RPMI8226 (cell line): ENCODE data around the gene PTPRG.

Source experiments
- DNase-seq: peaks from one replicate; pipeline ENCODE4 v3.0.0-alpha.2; 2015

The PTPRG gene

DNA sequence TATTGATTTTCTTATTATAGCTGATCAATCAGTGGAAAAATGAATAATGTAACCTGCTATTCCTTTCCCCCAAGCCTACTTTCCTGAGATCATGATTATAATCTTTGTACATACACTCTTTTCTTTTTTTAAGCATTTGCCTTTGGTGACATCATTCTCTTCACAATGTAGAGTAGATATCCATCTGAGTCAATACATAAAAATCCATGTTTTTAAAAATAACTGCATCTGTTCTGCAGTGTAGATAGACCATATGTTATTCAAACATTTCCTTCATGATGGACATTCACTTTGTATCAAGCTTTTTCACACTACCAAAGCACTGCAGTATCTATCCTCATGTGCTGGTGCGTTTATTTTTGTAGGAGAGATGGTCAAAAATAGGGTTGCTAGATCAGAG, 211.1 kb downstream of the PTPRG start:
- no peak for DNase-seq

DNA sequence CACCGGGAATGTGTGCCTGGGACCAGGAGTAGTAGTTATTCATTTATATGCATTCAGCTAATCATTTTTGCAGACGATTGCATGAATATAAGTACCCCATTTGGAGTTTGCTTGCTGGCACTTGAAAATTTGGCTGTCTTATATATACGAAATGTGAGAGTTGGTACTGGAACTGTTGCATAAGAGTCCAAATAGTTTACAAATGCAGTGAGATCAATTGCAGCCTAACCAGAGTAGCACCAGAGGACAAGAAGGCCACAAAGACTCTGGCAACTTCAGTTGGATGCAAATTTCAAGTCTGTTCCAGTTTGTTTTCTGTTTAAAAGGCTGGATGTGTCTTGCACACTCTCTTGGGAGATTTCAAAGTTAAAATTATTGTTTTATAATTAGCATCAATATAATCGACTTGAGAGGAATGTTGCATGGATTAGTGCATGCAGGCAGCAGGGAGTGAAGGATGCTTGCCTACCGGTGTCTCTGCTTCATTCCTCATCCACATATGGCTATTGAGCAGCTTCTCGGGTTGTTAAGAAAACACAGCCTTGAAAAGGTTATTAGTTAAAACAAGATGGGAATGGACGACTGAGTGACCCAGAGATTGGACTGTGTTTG, 213.0 kb downstream of the PTPRG start:
- DNase-seq = no peak

DNA sequence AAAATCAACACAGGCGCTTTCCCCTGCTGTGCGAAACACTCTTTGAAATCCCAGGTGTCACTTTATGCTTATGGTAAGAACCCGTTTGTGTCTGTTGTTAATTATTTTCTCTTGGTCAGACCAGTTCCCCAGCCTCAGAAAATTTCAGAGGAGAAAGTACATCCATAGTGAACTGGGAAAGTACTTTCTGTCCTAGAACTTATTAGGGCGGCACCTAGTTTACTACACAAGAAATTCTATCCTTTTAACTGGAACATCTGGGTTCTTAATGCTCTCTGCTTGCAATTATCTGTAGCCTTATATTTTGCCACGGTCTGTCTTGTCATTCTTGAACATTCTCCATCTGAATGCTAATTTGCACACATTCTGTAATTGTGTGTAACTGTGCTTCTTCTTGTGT, 215.0 kb downstream of the PTPRG start:
- DNase-seq = no peak

DNA sequence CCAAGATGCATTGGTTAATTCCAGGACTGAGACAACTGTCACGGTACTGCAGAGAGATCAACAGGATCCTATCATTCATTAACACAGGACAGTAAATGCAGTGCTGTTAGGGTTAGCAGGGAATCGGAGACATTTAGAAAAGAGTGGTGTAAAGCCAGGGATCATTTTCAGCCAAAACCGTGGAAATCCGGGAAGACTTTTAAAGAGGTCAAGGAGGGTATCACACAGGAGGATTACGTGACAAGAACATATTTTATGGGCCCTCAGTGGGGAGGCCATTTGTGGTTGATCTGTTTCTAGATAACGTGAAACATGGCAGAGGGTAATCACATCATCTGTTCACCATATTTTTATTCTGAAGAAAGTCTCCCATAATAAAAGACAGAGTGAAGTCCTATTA, 216.1 kb downstream of the PTPRG start:
- no peak for DNase-seq

DNA sequence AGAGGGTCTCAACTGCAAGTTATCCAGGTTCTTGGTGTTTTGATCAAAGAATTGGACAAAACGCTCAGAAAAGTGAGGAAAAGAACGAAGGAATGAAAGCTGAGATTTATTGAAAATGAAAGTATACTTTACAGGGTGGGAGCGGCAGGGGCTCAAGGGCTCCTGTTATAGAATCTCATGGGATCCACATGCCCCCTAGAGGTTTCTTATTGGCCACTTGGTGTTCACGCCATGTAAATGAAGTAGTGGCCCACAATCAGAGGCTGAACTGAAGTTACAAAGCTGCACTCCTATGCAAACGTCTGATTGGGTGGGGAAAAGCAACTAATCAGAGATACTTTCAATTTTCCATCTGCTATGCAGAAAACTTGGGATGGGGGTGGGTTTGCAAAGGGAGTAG, 216.7 kb downstream of the PTPRG start:
- DNase-seq = no peak

DNA sequence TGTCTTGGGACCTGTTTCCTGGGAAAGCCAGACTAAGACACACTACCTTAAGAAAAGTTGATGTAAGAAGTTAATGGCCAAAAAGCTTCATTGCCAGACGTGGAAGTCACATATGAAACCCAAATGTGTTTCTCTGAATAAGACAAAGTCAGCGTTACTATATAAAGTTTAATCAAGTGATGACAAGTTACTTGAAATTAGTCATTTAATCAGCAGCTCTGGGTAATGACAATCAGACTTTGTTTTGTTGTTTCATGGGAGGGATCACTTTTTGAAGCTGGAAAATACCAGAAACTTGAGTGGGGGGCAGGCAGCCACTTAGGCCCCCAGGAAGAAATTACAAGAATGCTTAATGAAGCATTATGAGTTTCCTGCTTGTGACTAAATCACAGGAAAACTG, 218.6 kb downstream of the PTPRG start:
- DNase-seq = no peak

DNA sequence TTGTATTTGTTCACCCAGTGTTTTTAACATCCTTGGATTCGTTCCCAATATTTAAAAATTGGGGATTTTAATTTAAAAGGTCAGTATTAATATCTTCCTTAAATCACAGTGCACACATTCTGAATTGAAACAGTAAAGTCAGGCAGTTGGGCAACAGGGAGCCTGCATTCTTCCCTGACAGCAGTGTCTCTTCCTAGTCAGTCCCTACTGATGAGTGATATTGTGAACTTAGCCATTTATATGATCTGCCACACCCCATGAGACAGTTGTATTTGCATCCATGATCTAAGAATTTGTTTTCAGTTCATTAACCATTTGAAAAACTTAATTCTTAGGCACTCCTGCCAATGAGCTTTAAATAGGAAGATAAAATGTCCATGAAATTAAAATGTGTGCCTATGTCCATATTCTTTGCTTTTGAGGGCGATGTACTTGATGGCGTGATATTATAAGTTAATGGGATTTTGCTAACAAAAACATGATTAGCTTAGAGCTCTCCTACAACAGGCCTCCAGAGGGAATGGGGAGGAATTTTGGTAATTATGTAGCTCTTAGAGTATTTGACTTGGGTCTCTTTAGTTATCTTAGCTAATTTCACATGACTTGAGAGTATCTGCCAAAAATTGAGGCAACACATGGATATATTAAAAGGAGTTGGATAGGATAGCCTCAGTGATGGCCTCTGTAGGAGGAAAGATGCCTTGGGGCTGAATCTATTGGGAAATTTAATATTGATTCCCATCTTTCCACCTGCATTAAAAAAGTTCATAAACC, 219.3 kb downstream of the PTPRG start:
- DNase-seq = no peak

DNA sequence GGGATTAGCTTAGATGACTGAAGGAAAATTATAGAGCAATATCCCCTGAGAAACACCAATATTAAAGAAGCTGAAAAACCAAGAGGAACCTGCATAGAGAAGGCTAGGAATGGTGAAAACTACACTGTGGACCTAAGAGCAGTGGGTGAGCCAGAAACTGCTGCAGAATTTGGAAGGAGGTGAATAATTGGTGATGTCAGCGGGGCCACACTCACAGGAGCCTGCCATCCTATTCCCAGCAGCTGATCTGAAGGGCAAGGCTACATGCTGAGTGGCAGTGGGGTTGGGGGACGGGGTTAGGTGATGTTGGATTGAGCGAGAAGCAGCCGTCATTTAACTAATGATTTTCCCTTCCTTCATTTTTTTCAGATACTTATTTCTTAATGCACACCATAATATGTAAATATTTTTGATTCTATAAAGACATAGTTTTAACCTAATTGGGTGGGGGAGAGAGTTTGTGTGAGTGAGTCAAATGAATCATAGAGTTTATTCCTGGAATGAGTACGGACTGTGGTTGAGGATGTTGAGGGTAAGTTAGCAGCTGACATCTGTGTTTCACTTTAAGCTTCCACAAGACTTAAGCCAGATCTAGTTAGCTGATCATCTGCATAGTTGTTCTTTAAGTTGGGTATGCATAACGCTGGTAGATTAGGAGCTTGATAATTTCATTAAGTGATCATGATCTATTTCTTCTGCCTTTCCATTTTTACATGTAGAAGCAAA, 222.8 kb downstream of the PTPRG start:
- no peak for DNase-seq

DNA sequence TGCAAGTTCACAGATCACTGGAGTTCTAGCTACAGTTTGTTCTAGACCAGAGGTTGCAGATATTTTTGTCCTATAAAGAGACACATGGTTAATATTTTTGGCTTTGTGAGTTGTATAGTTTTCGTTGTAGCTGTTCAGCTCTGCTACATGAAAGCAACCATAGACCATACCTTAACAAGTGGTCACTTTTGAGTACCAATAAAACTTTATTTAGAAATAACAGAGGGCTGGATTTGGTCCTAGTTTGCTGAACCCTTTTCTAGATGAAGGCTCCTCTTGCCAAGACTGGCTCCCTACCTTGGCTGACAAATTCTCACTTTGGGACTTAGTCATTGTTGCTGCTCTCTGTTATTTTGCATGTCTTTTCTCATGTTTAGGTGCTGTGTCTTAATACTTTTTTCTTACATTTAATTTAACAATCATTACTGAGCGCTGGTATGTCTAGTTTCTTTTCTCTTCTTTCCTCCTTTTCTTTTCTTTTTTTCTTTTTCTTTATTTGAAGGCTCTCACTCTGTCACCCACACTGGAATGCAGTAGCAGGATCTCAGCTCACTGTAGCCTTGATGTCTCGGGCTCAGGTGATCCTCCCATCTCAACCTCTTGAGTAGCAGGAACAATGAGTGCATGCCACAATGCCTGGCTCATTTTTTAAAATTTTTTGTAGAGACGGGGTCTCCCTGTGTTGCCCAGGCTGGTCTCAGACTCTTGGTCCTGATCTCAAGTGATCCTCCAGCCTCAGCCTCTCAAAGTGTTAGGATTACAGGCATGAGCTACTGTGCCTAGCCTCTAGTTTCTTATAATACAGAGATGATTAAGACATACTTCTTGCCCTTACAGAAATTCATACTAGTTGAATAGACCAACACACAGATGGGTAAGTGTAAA, 227.5 kb downstream of the PTPRG start:
- DNase-seq = no peak

DNA sequence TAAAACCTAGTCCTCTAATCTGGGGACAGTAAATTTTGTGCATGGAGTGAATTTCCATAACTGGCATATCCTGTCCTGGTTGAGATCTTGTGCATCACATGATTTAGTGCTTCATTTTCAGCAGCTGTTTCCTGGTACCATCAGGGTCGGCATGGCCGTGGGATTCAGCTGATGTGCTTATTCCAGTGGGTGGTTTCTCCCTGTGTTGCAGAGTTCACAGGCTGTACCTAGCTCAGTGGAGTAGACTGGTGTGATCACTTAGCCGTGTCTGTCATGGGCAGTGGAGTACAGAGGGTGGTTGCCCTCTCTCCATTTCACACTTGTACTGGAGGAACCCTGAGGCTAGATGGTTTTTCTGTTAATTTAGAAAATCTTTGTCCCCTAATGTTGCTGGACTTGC, 228.5 kb downstream of the PTPRG start:
- no peak for DNase-seq

DNA sequence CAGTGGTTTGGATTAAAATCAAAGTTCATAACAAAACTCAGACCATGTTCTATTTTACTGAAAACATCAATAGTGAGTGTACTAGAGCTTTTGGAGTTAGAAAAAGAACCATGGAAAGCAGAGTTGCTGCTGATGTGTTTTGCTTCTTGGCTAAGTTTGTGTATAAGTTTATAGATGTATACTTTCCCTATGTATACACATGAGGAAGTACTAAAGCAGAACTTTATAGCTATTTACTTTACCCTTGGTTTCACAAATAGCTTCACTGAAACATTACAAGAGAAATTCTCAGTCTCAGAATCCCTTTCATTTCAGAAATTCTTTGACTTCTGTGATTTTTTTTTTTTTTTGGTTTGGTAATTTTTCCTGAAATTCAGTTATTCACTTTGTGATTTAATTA, 229.0 kb downstream of the PTPRG start:
- DNase-seq = no peak

DNA sequence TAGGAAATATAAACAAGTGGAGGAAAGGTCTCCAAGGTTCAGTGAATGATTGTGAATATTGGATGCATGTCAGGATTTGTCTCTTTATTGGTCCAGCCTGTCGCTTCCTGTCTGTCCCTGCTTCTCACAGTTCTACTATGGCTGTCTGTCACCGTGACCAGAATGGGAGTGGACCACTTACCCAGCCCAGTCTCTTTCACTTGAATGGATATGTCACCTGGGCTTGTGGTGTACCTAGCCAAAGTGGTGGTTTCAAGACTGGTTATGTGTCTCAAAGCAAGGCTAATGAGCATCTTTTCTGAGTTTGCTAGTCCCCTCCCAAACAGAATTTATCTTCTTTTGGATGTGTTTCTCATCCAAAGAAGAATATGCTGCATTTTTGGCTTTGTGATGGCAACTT, 231.7 kb downstream of the PTPRG start:
- DNase-seq = no peak

DNA sequence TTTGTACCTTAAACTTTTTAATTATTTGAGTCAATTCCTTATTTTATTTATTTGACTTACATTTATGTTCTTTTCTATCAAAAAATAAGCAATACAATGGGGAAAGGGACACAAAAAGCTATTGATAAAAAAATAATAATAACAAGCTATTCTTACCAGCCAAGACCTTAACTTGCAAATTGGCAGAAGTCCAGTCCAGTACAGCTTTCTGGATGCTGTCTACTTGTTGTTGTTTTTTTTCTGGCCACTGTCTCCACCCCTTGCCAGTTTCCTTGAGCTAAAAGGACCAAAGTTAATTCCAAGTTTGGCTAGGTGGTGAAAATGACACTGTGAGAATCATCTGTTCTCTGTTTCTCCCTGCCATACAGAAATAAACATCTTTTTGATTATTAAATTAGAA, 232.2 kb downstream of the PTPRG start:
- DNase-seq = no peak

DNA sequence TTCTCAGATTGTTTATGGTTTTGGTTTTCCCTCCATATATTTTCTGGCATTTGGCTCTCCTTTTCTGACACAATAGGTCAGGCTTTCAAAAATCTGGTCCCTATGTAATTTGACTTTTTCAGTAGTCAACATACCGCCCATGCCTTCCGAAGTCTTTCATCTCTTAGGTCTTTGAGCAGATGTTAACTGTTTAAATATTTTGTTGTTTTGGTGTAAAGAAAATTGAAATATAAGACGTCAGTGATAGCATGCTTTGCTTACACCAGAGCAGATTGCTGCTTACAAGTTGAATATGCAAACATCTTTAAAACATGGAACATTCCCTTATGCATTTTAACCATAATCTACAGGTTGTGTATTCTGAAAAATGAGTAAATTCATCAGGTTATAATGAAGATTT, 233.0 kb downstream of the PTPRG start:
- DNase-seq = no peak

DNA sequence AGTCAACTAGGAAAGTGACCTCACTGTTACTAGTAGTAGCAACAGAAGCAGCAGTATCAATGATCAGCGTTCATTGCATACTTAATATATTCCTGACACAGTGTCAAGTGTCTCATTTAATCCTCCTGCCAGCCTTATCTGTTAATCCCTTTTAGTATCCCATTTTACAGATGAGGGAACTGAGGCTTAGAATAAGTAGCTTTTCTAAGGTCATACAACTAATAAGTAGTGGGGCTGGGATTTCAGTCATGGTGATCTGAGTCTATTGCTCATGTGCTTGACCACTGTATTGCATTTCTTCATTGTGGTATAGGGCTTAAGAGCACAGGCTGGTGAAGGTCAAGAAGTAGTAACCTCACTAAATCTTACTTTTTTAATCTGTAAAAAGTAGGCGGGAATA, 233.6 kb downstream of the PTPRG start:
- DNase-seq = no peak

DNA sequence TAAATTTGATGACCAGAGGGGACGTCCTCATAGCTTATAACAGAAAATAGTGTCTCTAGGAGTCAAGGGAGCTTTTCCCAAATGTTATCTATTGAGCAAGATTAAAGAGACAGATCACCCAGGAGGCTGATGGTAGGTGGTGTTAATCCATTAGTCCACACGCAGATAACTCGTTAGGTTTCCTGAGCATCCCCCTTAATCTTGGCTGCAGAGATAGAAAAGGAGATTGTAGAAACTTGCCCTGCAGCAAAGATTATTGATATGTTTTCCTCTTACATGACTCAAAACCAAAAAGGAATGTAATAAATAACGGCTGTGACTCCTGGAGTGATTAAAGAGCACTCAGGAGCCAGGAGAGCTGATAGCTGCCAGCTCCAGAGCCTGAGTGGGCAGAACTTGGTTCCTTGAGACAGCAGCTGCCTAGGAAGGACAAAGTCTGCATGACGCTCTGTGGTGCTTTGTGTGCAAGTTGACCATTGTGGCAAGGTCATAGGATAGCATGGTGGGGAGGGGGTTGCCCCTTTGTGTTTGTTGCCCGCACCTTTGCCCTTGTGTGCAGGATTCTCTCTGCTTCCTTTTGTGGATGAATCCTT, 234.8 kb downstream of the PTPRG start:
- DNase-seq = no peak

DNA sequence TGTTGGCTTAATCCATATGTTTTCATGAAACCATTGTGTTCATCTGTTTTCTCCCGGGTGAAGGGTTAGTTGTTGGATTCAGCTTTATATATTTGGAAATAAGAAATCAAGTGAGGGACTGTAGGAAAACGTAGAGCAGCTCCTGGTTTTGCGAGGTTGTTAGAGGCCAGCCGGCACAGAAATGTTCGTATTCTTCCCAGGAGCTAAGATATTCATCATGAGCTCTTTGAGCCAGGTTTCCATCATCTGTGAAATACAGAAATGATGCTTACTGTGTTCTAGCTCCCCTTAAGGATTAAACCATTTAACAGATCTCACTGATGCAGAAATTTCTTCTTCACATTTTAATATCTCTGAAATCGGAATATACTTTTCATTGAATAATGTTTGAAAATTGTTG, 235.5 kb downstream of the PTPRG start:
- no peak for DNase-seq

DNA sequence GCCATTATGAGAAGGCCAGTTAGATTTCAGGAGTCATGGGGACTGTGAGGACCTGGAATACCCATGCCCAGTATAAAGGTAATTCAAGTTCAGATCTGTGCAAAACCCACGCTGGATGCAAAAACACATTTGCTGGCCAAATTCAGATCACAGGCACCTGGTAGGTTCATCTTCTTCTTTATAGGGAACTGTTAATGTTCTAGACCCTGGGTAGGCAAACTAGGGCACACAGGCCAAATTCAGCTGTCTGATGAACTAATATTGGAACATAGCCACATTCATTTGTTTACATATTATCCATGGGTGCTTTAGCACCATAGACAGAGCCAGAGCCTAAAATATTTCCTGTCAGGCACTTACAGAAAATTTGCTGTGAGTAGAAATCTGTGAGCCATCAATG, 241.4 kb downstream of the PTPRG start:
- no peak for DNase-seq

DNA sequence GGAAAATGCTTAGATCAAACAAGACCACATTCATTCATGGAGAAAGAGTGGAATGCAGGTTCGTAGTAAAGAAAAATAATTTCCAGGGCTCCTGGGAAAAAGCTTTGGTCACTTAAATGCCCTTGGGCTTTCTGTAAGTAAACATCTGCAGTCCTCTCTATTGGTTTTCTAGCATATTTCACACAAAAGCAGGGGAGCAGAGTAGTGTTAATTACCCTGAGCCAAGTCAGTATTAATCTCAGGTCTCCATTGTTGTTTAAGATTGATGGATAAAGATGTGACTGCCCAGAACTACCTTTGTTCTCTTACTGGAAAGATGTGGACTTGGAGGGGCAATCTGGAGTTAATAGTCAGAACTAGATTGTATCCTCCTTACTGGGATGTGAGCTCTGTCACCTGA, 242.6 kb downstream of the PTPRG start:
- DNase-seq = no peak

DNA sequence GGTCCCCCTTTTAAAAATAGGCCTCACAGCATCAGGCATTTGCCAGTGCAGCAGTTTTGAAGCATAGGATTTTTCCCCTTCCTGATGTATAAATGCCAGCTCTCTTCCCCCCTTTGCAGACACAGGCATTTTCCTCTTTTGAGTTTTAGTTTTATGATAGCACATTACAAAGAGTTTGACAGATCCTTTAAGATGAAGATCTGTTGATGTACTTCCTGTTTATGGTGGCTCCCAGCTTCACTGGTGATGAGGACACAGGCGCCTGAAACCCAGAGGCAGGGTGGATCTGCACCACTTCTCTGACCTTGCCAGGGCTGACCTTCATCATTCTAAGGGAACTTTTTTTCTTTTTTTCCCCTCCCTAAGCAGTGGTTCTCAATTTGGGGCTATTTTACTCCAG, 243.4 kb downstream of the PTPRG start:
- no peak for DNase-seq

DNA sequence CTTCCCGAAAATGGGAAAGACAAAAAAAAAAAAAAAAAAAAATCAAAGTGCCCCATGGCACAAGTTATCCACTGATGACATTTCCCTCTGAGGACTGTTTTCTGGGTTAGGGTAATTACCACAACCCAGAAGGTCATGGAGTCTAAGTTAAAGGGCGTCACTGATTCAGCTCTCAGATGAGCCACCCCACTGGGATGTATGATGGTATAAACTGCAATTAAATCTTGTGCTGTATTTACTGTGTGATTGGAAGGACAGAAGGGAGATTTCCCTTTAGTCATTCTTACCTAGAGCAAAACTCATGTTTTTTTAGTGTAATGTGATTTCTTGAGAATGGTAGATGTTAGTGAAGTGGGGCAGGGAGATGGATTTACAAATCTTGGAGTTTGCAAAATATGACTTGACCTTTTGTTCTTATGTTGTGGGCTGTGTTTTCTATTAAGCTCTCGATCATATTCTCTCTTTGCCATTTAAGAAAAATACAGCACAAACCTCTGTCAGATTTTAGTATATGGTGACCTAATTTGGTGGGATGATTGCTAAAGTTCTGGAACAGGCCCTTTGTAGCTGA, 244.2 kb downstream of the PTPRG start:
- no peak for DNase-seq

DNA sequence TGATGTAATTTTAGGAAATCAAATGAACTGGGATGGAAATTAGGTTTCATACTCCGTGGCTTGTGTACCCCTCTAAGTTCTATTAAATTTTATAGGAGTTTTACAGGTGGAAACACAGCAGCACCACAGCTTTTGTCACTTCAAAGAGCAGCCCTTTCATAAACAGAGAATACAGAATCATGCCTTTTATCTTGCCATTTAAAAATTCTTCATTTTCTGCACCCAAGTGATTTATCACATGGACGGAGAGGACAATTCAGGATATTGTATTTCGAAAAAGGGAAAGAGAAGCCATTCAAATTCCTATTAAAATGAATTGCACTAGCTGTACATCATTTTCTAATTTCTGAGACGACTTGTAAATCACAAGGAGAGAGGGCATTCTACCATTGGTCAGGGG, 245.4 kb downstream of the PTPRG start:
- DNase-seq = no peak

DNA sequence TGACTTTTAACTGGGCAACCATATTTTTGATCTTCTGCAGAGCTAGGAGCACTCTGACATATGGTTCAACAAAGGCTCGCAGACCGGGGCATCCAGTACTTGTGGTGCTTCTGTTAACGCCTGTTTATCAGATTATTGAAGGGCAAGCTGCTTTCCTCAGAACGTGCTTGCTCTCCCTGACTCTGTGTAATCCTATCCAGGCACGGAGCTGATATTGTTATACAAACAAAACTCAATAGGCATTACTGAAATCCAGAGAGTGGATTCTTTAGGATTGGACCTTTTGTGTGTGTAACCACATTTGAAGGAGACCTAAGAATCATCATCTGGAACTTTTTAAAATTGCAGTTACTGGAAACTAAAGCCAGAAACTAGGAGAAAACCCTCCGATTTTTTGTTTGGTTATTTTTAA, 246.5 kb downstream of the PTPRG start:
- DNase-seq = no peak
